Measurements from ENCODE around the gene BCOR. TPM values are rescaled to one million over a fixed set of nuclear protein-coding genes. Genes with fewer than 3 reads are reported as not detected.

BCOR gene
- total RNA-seq, 4 donors from 2014 or later: 30.9 to 67.4 (median 42.4) TPM

- H3K9me3 ChIP-seq: no peaks in the 10 kb centered on the region
- H3K27ac ChIP-seq: no peak overlapping the region
- TF ChIP-seq CTCF (IDR thresholded peaks at IDR 0.05) (no peak), POLR2A (IDR thresholded peaks at IDR 0.05) (no peak)
- H3K27me3 ChIP-seq: no peaks in the 10 kb centered on the region
- 58 to 79% methylated on average over 1 to 2 of the region's 4 CpGs for WGBS, 2 donors
- no peaks in the 10 kb centered on the region for H3K4me1 ChIP-seq
- H3K4me3 ChIP-seq (replicated peaks in 1 of 3): no peak overlapping the region
- intact Hi-C loops (cut with DNase I): no loop called here
- peaks cover 29 to 33% of the 10 kb centered on the region in 2 donors for H3K36me3 ChIP-seq
- no peak for DNase-seq
Measured at GRCh38 chrX:40056420-40056819, 41.3 kb downstream of the BCOR start.

GRCh38 chrX:40055495-40055894 is 42.3 kb downstream of the BCOR start:
- Histone ChIP-seq H3K9me3 (no peaks in the 10 kb centered on the region), H3K4me1 (no peaks in the 10 kb centered on the region), H3K36me3 (peaks cover 38 to 39% of the 10 kb centered on the region in 2 donors), H3K4me3 (replicated peaks in 1 of 3) (no peak overlapping the region), H3K27ac (no peak overlapping the region), H3K27me3 (no peaks in the 10 kb centered on the region)
- 94 to 96% methylated on average over 3 of the region's 6 CpGs for WGBS, 2 donors
- TF ChIP-seq CTCF (IDR thresholded peaks at IDR 0.05): no peak
- no peak for TF ChIP-seq POLR2A (IDR thresholded peaks at IDR 0.05)
- intact Hi-C loops (cut with DNase I): no loop called here
- no peak for DNase-seq

- no peak overlapping the region for H3K4me3 ChIP-seq (replicated peaks in 1 of 3)
- H3K4me1 ChIP-seq: no peaks in the 10 kb centered on the region
- H3K36me3 ChIP-seq: peaks cover 43 to 44% of the 10 kb centered on the region in 2 donors
- WGBS, 2 donors: 90% methylated on average over 1 of the region's 1 CpG; no CpG with 5 or more reads in 1 of the 2 donors
- intact Hi-C loops (cut with DNase I): no loop called here
- TF ChIP-seq POLR2A (IDR thresholded peaks at IDR 0.05) (no peak), CTCF (IDR thresholded peaks at IDR 0.05) (no peak)
- H3K9me3 ChIP-seq: no peaks in the 10 kb centered on the region
- H3K27me3 ChIP-seq: no peaks in the 10 kb centered on the region
- no peak for DNase-seq
- no peak overlapping the region for H3K27ac ChIP-seq
Measured at GRCh38 chrX:40054793-40055192, 43.0 kb downstream of the BCOR start.

GRCh38 chrX:40050532-40050931 is 47.2 kb downstream of the BCOR start:
- TF ChIP-seq CTCF (IDR thresholded peaks at IDR 0.05) (no peak), POLR2A (IDR thresholded peaks at IDR 0.05) (no peak)
- no peaks in the 10 kb centered on the region for H3K9me3 ChIP-seq
- DNase-seq: no peak
- H3K36me3 ChIP-seq: peaks cover 43 to 46% of the 10 kb centered on the region in 2 donors
- no peaks in the 10 kb centered on the region for H3K4me1 ChIP-seq
- intact Hi-C loops (cut with DNase I): no loop called here
- H3K4me3 ChIP-seq (replicated peaks in 1 of 3): no peak overlapping the region
- H3K27me3 ChIP-seq: no peaks in the 10 kb centered on the region
- no peak overlapping the region for H3K27ac ChIP-seq
- WGBS, 2 donors: 100% methylated on average over 1 of the region's 1 CpG

GRCh38 chrX:40049084-40049641 is 48.6 kb downstream of the BCOR start:
- H3K9me3 ChIP-seq: no peaks in the 10 kb centered on the region
- WGBS, 2 donors: 98 to 100% methylated on average over 5 to 7 of the region's 7 CpGs
- no peak overlapping the region for H3K27ac ChIP-seq
- no peak for TF ChIP-seq CTCF (IDR thresholded peaks at IDR 0.05)
- no peak for TF ChIP-seq POLR2A (IDR thresholded peaks at IDR 0.05)
- H3K4me3 ChIP-seq (replicated peaks in 1 of 3): no peak overlapping the region
- H3K4me1 ChIP-seq: no peaks in the 10 kb centered on the region
- H3K36me3 ChIP-seq: peaks cover 40 to 43% of the 10 kb centered on the region in 2 donors
- intact Hi-C loops (cut with DNase I): no loop called here
- DNase-seq: no peak
- no peaks in the 10 kb centered on the region for H3K27me3 ChIP-seq
